ENCODE data around the gene CPM. TPM values are rescaled to one million over a fixed set of nuclear protein-coding genes. Genes with fewer than 3 reads are reported as not detected.

The CPM gene
- total RNA-seq, 1 donor from 2014 or later, result 2.2 TPM

DNA sequence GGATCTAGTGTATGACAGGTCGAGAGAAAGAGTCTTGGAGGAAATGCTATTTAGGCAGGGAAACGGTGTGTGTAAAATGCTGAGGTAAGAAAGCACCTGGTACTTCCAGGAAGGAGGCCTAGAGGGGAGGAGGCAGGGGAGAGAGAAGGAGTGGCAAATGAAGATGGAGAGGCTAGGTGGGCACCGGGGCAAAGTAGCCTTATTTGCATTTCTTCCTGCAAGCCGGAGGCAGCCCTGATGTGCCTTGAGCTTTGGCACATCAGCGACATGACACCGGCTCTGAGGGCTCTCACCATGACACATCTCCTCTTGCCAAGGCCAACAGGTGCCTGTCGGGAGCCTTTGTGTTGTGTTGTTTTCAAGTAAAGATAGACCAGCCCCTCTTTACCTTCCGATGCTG, 61.6 kb downstream of the CPM start:
- TF ChIP-seq, protein P1, sequence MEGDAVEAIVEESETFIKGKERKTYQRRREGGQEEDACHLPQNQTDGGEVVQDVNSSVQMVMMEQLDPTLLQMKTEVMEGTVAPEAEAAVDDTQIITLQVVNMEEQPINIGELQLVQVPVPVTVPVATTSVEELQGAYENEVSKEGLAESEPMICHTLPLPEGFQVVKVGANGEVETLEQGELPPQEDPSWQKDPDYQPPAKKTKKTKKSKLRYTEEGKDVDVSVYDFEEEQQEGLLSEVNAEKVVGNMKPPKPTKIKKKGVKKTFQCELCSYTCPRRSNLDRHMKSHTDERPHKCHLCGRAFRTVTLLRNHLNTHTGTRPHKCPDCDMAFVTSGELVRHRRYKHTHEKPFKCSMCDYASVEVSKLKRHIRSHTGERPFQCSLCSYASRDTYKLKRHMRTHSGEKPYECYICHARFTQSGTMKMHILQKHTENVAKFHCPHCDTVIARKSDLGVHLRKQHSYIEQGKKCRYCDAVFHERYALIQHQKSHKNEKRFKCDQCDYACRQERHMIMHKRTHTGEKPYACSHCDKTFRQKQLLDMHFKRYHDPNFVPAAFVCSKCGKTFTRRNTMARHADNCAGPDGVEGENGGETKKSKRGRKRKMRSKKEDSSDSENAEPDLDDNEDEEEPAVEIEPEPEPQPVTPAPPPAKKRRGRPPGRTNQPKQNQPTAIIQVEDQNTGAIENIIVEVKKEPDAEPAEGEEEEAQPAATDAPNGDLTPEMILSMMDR (IDR thresholded peaks at IDR 0.05; ENCODE audit: unreplicated experiment), result no peak
- no peak overlapping the region for H3K4me3 Mint-ChIP-seq
- H3K4me1 Mint-ChIP-seq, result peaks cover 19% of the 10 kb centered on the region
- DNase-seq (ENCODE audit: low spot score in 2 of 2, unreplicated experiment in 2 of 2), result no peak
- no peaks in the 10 kb centered on the region for H3K9me3 Mint-ChIP-seq
- H3K36me3 Mint-ChIP-seq, result no peaks in the 10 kb centered on the region
- no peak overlapping the region for H3K27ac Mint-ChIP-seq
- no peaks in the 10 kb centered on the region for H3K27me3 Mint-ChIP-seq (ENCODE audit: low read depth)

DNA sequence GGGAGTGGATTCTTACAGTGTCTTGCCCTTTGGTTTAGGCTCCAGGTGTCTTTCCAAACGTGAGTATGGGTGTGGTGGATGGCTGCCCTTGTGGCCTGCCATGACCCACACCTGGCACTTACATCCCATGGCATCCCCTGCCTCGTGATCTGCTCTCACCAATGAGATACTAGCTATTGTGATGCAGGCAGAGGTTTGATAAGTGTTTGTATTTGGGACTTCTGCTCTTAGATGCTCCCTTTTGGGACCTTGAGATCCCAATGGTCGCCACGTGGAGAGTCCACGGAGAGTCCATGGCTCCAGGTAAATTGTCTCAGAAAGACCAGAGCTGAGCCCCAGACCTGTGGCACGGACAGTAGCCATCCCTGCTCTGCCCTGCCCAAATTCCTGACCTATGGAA, 62.5 kb downstream of the CPM start:
- Mint-ChIP-seq H3K9me3 (no peaks in the 10 kb centered on the region), H3K27ac (no peak overlapping the region), H3K27me3 (ENCODE audit: low read depth) (no peaks in the 10 kb centered on the region), H3K4me1 (peaks cover 19% of the 10 kb centered on the region), H3K36me3 (no peaks in the 10 kb centered on the region), H3K4me3 (no peak overlapping the region)
- TF ChIP-seq, protein P1 (IDR thresholded peaks at IDR 0.05; ENCODE audit: unreplicated experiment), result no peak
- DNase-seq (ENCODE audit: low spot score in 2 of 2, unreplicated experiment in 2 of 2), result no peak

DNA sequence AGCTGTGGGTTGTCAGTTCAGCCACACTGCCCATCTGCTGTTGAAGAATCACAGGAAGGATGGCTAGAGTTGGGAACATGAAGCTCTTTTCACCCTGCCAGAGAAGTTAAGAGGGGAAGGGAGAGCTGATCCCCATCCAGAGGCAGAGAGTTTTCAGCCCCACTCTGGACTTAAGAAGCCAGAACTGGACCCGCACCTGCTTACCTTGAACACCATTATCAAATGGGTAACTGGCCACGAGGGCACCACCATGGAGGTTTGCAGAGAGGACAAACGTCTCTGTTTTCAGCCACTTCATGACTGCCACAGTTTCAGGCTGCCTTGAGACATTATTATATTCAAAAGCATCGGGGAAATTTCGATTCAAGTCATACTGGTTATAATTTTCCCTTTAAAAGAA, 63.0 kb downstream of the CPM start:
- Mint-ChIP-seq H3K36me3 (no peaks in the 10 kb centered on the region), H3K4me1 (peaks cover 19% of the 10 kb centered on the region), H3K27ac (no peak overlapping the region), H3K27me3 (ENCODE audit: low read depth) (no peaks in the 10 kb centered on the region), H3K9me3 (no peaks in the 10 kb centered on the region), H3K4me3 (no peak overlapping the region)
- TF ChIP-seq, protein P1 (IDR thresholded peaks at IDR 0.05; ENCODE audit: unreplicated experiment), result no peak
- DNase-seq (ENCODE audit: low spot score in 2 of 2, unreplicated experiment in 2 of 2), result no peak

DNA sequence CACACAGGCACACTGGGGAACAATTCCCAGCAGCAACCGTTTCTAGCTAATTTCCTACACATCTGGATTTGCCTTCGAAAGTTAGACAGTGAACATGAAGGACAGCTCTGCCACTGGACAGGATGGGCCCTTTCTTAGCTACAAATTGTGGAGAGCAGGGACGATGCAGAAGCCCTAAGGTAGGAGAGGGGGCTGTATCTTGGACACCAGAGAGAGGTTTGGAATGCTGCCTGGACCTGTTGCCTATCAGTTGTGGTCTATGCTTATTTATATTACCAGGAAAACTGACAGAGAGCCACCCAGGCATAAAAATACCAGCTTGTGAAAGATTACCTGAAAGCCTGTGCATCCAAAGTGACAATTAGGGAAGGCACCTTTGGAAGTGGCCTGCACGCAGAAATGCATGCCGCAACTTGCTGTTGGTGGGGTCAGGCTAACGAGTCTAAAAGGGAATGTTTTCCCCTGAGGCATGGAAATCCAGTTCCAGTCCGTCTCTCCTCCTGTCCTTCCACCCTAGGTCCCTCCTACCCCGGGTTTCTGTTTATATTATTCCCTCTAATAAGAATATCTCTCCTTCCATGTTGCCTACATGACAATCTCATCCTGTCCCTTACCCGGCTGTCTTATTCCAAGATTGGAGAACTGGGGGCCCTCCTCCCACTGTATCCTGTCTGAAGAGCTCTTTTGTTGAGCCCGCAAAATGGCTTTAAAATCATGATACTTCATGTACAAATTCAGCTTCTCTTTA, 64.8 kb downstream of the CPM start:
- TF ChIP-seq, protein P1 (IDR thresholded peaks at IDR 0.05; ENCODE audit: unreplicated experiment), result no peak
- no peaks in the 10 kb centered on the region for H3K9me3 Mint-ChIP-seq
- no peak overlapping the region for H3K27ac Mint-ChIP-seq
- H3K4me3 Mint-ChIP-seq, result no peak overlapping the region
- DNase-seq (ENCODE audit: low spot score in 2 of 2, unreplicated experiment in 2 of 2), result no peak
- H3K4me1 Mint-ChIP-seq, result peaks cover 19% of the 10 kb centered on the region
- H3K36me3 Mint-ChIP-seq, result no peaks in the 10 kb centered on the region
- H3K27me3 Mint-ChIP-seq (ENCODE audit: low read depth), result no peaks in the 10 kb centered on the region

DNA sequence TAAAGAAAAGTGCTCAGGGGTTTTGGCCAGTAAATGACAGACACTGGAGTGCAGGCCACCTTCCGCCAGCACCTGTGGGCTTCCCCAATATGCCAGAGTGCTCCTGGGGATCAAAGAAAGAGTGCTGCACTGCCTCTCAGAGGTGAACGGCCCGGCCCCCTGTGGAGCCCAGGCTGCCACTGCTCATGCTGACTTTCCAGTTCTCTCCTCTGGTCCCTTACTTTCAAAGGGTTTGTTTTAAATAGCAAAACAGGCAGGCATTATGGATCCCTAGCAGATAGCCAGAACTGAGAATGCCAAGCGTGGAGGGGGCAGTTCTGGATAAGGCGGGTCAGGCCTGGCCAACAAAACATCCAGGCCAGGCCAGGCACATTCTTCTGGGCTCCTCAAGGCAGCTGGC, 65.4 kb downstream of the CPM start:
- no peaks in the 10 kb centered on the region for H3K9me3 Mint-ChIP-seq
- H3K4me3 Mint-ChIP-seq, result no peak overlapping the region
- H3K27me3 Mint-ChIP-seq (ENCODE audit: low read depth), result no peaks in the 10 kb centered on the region
- no peak overlapping the region for H3K27ac Mint-ChIP-seq
- peaks cover 19% of the 10 kb centered on the region for H3K4me1 Mint-ChIP-seq
- TF ChIP-seq, protein P1 (IDR thresholded peaks at IDR 0.05; ENCODE audit: unreplicated experiment), result no peak
- DNase-seq (ENCODE audit: low spot score in 2 of 2, unreplicated experiment in 2 of 2), result no peak
- no peaks in the 10 kb centered on the region for H3K36me3 Mint-ChIP-seq
